Fibroblast of villous mesenchyme (primary cell): ENCODE measurements around the gene SMAD6. TPM values are rescaled to one million over a fixed set of nuclear protein-coding genes. Genes with fewer than 3 reads are reported as not detected.
"Not testable (repeated sequence)": the region's sequence is repeated elsewhere in the genome, so short reads cannot be mapped to it uniquely, and the experiment has no call there.

Experiments
- DNase-seq: peaks from one replicate; pipeline ENCODE4 v3.0.0-alpha.2; 2010; ENCODE audit warnings: low read depth
- H3K4me3 ChIP-seq: 2 replicates; pipeline ENCODE4 v1.5.1; 2011; ENCODE audit warnings: low read depth, mild to moderate bottlenecking, low read length
- CTCF ChIP-seq: IDR thresholded peaks from 2 replicates; pipeline ENCODE4 v1.5.1; 2012; ENCODE audit warnings: low read depth, mild to moderate bottlenecking, low read length; ENCODE audit not compliant: insufficient read depth
- total RNA-seq: library from RNA; depleted of rRNA; stranded (reverse); fragments of >200 nt; gene quantifications from 2 replicates; pipeline ENCODE4 v1.2.3, GENCODE V29; 2012

The SMAD6 gene
- total RNA-seq, 1 donor = 3.0 TPM

GRCh38 chr15:66753687-66754377 is 51.8 kb downstream of the SMAD6 start:
- no peak for TF ChIP-seq CTCF
- no peak for DNase-seq
- no peak overlapping the region for H3K4me3 ChIP-seq

DNA sequence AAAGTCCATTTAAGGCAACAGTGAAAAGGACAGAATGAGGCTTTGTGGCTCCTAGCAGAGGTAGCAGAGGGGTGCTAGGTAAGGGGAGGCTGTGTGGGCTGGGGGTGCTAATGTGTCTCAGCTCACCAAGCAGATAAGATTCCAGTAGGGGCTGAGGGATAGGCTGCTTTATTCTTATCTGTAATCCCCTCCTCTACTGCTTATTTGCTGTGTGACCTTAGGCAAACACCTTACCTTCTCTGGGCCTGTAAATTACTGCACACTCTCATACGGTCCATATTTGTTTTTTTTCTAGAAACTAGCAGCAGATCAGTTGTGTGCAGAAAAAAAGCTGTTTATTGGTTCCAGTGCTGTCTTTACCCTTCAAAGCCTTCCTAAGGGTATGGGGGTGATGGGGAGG is 52.8 kb downstream of the SMAD6 start:
- no peak for TF ChIP-seq CTCF
- H3K4me3 ChIP-seq = no peak overlapping the region
- DNase-seq = no peak

DNA sequence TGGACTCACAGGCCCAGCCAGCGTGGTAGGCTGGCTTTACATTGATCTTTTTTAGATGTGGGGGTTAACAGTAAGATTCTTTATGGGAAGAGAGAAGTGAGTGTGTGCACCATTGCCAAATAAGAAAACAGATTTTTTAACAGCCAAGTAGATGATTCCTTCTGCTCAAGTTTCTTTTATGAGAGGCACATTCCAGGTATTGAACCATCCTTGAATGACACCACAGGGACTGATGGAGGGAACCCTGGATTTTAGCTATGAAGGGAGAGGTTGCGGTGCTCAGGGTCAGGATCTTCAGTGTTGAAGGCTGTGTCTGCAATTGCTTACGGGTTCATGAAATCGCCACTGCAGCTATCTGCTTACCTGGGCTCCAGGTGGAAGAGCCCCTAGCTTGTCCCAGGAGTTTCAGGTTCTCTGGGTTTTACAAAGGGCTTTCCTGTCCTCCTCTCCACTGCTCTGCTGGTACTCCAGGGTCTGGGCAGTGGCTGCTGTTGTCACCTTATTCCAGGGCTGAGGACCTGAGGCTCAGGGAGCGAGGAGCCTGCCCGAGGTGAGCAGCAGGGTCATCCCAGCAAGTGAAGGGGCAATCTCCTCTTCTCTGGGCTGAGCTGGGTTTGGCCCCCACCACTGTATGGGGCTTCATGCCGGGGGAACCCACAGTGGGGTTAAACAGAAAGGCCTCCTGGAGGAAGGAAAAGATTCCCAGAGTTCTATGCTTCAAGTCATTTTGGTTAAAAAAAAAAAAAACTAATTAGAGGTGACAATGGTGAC is 53.4 kb downstream of the SMAD6 start:
- no peak overlapping the region for H3K4me3 ChIP-seq
- DNase-seq = no peak
- TF ChIP-seq CTCF = no peak

GRCh38 chr15:66756295-66756694 is 54.3 kb downstream of the SMAD6 start:
- H3K4me3 ChIP-seq = no peak overlapping the region
- no peak for DNase-seq
- no peak for TF ChIP-seq CTCF

DNA sequence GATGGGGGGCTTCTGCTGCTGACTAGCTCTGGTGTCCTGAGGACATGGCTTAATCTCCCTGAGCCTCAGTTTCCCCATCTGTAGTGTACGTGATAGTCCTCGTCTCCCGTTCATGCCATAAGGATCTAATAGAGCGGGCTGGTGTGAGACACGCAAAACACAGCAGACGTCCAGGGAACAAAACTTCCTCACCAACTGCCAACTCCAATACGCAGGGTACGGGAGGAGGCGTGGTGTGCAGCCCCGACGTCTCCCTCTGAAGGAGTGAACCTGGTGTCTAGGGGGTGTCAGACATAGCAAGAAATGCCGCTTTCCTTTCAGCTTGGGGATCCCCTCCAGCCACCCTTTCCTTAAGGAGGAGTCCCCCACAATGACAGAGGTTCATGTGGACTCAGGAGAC is 55.0 kb downstream of the SMAD6 start:
- no peak for DNase-seq
- TF ChIP-seq CTCF = no peak
- no peak overlapping the region for H3K4me3 ChIP-seq

GRCh38 chr15:66757521-66757920 is 55.5 kb downstream of the SMAD6 start:
- DNase-seq = no peak
- TF ChIP-seq CTCF = no peak
- no peak overlapping the region for H3K4me3 ChIP-seq

- not testable (repeated sequence) for DNase-seq, H3K4me3 ChIP-seq
These were observed 56.2 kb downstream of the SMAD6 start for GRCh38 chr15:66758217-66758616.
